ENCODE results near the gene NOL6.
"Not testable (repeated sequence)": the region's sequence is repeated elsewhere in the genome, so short reads cannot be mapped to it uniquely, and the experiment has no call there.

The NOL6 gene

DNA sequence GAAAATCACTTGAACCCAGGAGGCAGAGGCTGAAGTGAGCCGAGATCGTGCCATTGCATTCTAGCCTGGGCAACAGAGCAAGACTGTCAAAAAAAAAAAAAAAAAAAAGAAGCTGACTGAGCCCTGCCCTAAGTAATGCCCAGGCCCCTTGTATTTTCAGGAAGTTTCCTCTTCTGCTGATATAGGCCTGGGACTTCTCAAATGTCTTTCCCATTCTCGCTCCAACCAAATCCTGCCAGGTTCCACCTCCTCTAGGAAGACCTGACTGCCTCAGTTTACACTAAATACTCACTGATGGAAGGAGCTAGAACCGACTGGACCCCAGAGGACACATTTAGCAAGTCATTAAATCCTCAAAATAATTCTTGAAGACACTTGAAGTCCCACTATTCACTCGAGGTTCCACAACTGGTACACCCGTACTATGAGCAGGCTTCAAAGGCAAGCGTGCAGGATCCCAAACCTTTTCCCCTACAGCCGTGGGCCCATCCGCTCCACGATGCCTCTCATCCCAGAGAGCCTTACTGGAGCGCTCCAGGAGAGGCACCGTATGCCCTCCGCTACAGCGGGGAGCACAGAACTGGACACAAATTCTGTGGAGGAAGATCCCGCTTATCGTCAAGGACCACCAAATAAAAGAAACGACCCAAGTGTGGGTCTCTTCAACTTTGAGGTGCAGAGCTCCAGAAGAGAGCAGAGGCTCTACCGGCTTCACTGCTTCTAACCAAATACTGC is 676 bp downstream of the NOL6 start:
- DNase-seq (ENCODE audit: low read depth) = no peak

DNA sequence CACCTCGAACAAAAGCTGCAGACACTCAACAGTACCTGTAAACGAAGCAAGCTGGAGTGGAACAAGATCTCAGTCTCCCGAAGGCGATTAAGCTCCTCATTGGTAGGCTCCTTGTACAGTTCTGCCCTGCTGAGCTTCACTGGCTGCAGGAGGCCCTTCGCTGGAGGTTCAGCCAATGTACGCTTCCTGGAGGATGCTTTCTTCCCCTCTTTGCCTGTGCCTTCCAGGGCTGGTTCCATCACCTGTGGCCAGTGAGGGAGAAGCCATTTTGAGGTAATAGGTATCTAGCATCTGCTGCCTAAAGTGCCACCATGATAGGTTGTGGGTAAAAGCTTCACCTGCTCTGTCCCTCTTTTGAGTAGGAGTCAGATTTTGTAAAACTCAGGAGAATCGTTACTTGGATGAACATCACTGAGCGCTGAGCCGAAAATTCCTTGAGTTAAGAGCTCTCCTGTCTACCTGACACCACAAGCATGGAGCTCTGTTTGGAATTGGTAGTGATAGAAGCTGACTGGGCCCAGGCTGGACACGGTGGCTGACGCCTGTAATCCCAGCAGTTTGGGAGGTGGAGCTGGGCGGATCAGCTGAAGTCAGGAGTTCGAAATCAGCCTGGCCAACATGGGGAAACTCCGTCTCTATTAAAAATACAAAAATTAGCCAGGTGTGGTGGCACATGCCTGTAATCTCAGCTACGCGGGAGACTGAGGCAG is 1.4 kb downstream of the NOL6 start:
- no peak for DNase-seq (ENCODE audit: low read depth)

DNA sequence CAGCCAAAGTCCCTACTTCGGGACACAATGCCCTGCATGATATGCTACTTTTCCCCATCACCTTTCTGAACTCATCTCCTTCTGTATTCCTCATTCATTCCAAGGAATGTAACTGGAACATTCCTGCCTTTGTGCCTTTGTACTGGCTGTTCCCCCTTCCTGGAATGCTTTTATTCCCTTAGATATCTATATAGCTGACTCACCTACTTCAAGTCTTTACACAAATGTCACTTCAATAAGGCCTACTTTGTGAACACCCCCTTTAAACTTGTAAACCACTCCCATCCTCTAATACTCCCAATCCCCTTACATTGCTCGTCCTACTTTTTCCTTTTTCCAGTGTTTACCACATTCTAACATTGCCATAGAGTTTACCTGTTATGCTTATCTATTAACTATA is 2.4 kb downstream of the NOL6 start:
- no peak for DNase-seq (ENCODE audit: low read depth)

DNA sequence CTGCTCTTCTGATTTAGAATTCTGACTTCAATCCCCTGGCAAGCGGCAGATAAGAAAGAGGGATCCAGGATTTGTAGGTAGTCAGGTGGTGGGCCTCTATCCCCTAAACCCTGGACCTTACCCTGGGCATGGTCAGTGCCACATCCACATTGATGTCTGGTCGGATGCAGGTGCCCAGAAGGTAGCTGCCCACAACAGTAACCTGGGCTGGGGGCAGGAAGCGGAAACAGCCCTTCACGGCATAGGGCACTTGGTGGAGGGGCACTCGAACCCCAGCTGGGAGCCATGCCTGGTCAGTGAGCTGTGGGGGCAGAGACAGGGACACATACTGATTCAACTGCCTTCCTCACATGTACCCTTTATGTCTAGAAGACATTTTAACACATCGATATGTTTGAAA is 3.8 kb downstream of the NOL6 start:
- no peak for DNase-seq (ENCODE audit: low read depth)

DNA sequence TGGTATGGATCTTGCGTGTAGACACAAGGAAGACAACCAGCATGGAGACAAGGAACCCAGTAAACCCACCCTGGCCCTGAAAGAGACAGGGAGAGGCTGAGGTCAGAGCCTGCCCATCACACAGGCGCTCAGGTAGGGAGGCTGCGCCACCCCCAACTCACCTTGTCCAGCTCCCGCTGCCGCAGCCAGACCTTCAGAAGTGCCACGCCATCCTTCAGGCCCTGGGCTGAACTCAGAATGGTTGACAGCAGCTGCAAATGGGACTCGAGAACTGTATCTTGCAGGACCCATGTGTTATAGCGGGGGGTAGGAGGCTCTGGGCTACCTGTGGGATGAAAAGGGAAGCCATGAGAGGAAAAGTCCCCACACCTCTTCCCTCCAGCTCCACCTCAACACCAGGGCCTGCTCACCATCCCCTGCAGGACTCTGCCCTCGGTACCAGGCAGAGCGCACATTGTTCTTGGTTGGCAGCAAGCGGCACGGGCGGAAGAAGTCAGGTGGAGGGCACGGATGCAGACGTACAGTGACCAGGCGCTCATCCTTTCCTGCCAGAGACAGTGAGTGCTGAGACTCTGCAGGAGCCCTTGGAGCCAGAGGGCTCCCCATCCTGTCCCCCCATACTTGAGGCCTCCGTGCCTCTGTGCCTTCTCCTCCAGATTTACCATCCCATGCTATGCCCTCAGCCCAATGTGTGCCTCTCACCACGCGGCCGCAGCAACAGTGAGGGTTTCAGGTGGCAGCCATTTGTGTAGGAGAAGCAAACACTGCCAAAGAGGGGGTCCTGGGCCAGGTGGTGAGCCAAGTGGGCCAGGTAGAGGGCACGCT is 4.7 kb downstream of the NOL6 start:
- no peak for DNase-seq (ENCODE audit: low read depth)

DNA sequence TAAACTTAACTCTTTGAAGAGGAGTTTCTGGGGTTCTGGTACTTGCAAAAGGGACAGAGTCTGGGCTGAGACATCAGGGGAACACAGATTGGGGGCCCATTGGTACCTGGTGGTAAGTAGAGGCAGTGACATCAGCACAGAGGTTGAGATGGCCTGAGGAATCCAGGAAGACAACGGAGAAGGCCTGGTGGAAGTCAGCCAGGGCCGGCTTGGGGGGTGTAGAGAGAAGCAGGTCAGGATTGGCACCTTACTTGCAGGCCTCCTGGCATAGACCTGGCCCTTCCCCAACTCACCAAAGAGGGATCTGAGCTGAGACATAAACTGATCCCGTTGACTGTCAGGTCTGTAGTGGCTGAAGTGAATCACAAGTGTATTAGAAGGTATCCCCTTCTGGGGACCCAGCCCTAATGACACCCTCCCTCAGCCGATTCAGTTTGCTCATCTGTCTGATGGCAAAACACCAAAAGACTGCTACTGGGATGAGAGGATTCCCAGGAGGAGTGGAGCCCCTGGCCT is 5.5 kb downstream of the NOL6 start:
- DNase-seq (ENCODE audit: low read depth) = no peak

DNA sequence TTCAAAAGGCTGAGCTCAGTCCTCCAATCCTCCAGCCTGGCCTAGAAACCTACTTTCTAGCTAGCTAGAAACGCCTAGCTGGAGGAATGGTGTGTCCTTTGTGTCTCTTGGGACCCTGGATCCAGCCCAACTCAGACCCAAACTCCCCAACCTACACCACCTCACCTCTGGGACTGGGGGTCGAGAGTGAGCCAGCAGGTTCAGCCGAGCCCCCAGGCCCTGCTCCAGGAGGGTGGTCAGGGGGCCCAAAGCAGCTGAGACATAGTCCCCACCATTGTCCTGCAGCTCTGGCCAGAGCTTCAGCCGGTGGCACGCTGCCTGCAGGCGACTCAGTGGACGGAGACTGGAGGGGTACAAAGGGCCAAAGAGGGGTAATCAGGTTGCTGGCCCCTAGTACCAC is 6.2 kb downstream of the NOL6 start:
- no peak for DNase-seq (ENCODE audit: low read depth)

DNA sequence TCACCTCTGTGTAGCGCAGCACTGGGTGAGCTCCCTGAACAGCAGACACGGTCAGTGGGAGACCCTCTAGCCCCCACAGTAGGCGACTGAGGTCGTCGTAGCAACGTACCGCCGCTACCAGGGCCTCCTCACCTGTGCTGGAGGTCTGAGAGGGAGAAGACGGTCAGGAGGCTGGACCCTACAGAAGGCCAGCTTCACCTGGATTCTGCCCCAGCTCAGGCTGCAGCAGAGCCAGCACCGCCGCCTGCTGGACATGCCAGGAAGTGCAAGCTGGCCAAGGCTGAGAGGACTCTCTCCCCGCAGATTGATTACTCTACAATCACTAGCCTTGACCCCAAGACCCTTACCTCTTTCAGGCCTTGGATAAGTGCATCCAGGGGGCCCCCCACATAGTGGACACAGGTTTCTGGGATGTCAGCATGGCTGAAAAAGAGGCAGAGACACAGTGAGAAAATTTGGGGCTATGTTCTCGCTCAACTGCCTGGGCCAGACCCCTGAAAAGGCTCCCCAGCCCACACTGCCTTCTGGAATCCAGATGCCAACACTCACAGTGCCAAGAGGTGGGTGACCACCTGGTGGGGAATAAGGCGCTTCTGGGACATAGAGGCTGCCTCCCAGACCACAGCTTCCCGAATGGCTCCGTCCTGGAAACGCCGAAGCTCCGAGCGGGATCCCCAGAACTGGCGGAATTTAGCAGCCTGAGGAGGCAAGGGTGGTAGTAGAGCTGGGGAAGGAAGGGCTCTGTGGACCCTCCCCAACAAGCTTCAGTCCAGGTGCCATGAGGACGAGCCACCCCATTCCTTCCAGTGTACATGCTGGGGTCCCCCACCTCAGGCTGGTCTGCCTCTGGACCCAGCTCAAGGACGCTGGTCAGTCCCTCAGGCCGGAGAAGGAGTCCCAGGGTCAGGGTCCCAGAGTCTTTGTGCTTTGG is 6.9 kb downstream of the NOL6 start:
- DNase-seq (ENCODE audit: low read depth) = no peak

DNA sequence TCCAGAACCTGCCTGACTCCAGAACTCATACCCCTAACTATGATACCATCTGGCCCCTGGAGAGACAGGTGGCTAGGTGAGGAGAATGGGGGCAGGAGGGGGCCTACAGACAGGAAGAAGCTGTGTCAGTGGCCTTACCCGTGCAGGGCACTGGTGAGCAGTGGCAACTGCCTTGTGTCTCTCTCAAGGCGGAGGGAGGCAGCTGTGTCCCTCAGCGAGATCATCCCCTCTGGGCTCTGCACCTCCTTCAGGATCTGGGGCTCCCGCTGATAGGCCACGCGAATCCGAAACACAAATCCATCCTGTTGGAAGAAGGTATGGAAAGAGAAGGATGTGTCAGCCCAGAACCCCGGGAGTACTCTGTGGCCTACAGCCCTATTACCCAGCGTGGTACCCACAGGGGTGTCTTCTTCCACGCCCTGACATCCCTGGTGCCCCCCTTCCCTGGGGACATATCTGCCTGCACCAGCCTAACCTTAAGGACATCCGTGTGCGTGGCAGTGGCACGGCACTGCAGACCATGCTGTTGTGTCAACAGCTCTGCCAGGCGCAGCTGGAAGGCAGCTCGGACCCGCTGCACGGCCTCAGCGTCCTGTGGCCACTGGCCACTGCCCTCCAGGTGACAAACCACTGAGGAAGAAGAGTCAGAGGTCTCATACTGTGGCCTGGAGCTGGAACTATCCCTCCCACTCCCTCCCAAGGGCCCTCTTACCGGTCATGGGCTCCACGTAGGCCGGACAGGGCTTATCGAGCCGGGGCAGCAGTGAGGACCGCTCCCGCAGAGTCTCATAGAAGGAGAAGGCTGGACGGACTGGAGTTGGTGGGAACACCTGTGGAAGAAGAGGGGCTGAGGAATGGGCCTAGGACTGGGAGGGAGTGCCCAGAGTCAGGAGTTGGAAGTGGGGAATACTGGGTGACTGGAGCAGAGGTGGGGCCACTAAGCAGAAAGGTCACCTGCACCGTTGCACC is 7.8 kb downstream of the NOL6 start:
- DNase-seq (ENCODE audit: low read depth) = no peak

DNA sequence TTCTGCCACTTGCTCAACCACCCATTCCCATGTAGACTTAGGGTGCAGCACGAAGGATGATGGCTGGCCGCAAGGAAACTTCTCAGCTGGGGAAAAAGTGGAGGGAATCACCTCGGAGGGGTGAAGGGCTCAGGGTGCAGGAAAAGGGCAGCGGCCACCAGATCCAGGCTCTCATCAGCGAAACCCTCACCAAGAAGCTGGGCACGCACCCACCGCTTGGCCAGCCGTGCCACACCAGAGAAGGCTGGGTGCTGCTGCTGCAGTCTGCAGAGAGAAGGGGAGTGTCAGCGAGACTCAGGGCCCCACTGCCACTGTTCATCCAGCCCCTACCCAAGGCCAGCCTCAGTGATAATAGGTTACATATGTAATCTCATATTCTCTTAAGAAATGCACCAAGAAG is 8.6 kb downstream of the NOL6 start:
- DNase-seq (ENCODE audit: low read depth) = no peak

DNA sequence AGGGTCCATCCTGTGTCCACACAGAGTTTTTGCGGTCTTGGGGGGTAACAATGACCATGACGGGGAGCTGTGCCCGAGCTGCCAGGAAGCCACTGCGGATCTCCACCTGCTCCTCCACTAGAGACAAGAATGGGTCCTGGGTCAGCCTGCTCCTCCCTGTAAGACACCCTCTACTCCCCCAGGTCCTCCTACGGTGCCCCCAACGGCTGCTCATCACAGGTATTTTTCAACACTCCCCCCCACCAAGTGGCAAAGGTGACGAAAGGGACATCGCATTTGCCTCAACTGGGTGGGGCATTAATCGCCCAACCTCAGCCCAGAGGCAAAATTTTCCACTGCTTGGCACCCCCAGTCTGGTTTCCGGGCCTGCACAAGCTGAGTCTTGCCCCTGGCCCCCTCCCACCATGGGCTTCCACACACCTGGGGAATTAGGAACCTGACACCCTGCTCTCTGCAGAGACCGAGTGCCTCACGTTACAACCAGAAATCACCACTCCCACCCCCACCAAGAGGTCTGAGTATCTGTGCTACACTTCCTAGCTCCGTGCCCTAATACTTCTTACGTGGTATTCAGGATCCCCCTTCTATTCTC is 9.6 kb downstream of the NOL6 start:
- DNase-seq (ENCODE audit: low read depth) = no peak

DNA sequence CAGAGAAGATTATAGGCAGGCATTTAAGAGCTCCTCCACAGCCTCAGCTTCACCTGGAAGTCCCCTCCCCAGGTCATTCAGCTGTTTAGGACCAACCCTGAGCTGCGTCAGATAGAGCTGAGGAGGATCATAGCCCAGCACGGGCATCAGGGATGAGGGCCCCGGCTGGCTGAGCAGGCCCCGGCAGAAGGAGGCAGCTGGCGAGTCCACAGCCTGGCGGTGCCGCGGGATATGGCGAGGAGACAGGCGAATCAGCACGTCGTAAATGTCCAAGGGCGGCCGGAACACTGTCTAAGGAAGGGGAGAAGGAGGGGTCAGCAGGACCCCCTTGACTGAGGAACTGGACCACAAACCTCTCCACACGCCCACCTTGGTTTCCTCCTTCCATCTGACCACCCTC is 10.6 kb downstream of the NOL6 start:
- DNase-seq (ENCODE audit: low read depth) = no peak

DNA sequence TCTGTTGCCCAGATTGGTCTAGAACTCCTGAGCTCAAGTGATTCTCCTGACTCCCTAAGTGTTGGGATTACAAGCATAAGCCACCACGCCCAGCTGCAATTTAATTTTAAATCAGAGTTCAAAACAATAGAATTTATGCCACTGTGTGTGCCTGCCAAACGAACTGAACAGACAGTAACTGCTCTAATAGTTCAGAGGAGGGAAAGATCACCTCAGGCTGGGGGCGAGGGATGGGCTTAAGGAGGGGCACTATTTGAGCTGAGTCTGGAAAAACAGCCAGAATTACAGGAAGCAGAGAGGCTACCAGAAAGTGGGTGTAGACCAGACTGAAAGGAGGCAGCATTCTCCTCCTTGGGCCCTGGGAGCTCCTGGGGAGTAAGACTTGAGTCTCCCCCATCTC is 12.2 kb downstream of the NOL6 start:
- no peak for DNase-seq (ENCODE audit: low read depth)

DNA sequence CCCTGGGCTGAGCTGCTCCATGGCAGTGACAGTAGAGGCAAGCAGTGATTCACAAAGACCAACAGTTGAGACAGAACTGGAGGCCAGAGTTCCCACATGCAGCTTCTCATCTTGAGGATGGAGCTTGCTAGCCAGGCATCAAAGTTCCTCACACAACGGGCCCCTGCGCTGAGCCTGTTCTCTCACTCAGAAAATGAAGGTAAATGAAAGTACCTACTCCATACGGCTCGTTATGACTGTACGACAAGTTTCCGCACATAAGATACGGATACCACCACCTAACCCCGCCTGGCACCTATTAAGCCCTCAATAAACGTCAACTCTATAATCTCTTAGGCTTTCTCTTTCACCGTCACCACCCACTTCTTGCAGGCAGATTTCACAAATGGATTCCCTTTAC is 12.9 kb downstream of the NOL6 start:
- no peak for DNase-seq (ENCODE audit: low read depth)

DNA sequence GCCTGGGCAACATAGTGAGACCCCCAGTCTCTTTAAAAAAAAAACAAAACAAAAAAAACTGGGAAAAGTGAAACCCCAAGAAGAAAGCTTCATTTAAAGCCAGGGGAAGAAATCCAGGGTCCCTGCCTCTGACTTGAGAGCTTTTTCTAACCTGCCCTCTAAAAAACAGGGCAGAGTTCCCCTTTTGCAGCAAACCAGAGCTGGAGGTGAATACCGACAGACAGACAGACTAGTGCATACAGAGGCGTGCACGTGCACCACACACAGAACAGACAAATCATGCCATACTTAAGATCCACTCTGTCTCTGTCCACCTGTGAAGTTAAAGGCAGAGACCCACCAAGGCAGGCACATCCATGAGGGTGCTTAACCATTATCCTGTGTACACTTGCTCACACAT is 14.6 kb downstream of the NOL6 start:
- DNase-seq (ENCODE audit: low read depth) = no peak

DNA sequence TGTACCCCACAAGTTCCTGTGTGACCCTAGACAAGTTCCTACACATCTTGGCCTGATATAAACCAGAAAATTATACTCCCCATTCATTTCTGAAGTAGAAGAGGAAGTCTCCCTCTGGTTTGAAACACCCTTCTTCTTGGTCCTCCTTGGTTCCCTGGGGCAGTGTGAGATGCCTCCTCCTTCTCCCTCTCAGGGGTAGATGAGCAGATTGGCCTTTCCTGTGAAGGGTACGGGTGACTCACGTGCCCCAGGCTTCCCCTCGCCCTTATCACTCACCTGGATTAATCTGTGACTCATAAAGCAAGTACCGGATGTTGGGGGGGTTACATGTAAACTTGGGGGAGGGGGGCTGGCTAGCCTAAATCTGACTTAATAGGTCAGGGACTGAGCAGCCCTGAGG is 15.3 kb downstream of the NOL6 start:
- DNase-seq (ENCODE audit: low read depth) = no peak

DNA sequence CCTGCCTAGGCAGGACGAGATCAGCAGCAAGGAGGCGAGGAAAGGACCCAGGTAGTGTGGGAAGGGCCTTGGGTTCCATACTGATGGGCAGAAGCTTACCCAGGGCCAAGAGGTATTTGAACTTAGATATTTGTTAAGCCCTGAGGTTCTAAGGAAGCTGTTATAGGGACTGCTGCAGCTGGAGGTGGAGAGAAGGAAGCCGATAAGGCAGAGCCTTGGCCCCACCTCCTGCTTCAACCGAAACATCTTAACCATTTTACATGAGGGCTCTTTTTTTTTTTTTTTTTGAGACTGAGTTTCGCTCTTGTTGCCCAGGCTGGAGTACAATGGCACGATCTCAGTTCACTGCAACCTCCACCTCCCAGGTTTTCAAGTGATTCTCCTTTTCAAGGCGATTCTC is 17.8 kb downstream of the NOL6 start:
- DNase-seq (ENCODE audit: low read depth) = no peak

DNA sequence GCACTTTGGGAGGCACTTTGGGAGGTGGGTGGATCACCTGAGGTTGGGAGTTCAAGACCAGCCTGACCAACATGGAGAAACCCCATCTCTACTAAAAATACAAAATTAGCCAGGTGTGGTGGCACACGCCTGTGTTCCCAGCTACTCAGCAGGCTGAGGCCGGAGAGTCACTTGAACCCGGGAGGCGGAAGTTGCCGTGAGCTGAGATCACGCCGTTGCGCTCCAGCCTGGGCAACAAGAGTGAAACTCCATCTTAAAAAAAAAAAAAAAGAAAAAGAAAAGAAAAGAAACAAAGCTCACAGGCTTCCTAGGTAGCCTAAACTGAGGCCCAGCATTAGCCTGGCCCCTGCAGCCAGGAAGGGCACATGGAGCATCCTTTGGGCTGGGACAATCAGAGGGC is 18.3 kb downstream of the NOL6 start:
- DNase-seq (ENCODE audit: low read depth) = not testable (repeated sequence)

DNA sequence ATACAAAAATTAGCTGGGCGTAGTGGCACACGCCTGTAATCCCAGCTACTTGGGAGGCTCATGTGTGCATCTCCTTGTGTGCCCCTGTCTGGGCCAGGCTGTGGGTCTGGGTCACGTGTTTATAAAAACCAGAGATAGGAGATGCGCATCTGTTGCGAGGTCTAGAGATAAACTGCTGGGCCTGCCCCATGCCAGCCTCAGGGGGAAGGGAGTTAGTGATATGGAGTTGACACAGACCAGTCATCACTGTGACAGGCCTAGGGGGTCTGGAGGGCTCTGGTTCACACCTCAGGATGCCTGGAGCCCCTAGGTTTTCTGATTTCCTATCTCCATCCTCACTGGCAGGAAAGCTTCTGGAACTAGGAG is 19.1 kb downstream of the NOL6 start:
- DNase-seq (ENCODE audit: low read depth) = not testable (repeated sequence)

DNA sequence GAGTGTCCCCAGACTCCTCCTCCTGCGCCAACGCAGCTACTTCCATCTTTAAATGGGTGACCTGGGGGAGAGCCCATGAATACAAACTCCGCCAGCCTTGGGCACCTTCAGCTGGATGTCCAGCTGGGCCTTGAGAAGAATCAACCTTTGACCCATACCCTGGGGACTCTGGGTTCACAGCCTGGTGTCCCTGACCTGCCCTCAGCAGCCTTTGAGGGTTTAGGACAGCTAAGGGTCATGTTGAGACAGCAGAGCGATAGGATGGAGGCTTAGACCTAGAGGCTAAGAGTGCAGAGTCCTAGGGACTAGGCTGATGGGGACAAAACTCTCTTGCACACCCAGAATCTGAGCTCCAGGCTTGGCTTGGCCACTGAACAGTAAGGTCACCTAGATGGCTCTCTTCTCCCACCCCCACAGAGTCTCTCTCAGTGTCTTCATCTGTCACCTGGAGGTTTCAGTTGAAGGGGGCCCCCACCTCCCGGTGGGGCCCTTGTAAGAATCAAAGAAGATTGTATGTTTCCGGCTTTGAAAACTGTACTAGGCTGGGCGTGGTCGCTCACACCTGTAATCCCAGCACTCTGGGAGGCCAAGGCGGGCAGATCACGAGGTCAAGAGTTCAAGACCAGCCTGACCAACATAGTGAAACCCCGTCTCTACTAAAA is 19.6 kb downstream of the NOL6 start:
- DNase-seq (ENCODE audit: low read depth) = no peak

All from stromal cell of bone marrow (primary cell).